Dendritic cell treated with granulocyte-macrophage colony-stimulating factor and Interleukin-4, amounts not matched to agents 40 ng/mL and 50 ng/mL, for 4 days (primary cell): ENCODE data around the gene AGBL4.

ENCODE experiments used
- H3K27ac Mint-ChIP-seq: one replicate; pipeline ENCODE4 v1.8.0; 2022; ENCODE audit warnings: mild to moderate bottlenecking, mixed read lengths
- H3K27me3 Mint-ChIP-seq: one replicate; pipeline ENCODE4 v1.8.0; 2022; ENCODE audit warnings: mild to moderate bottlenecking, mixed read lengths
- H3K36me3 Mint-ChIP-seq: one replicate; pipeline ENCODE4 v1.8.0; 2022; ENCODE audit warnings: low read depth, mixed read lengths
- H3K4me1 Mint-ChIP-seq: one replicate; pipeline ENCODE4 v1.8.0; 2022; ENCODE audit warnings: low read depth, mixed read lengths
- H3K4me3 Mint-ChIP-seq: one replicate; pipeline ENCODE4 v1.8.0; 2022; ENCODE audit warnings: mild to moderate bottlenecking, moderate library complexity, mixed read lengths
- H3K9me3 Mint-ChIP-seq: one replicate; pipeline ENCODE4 v1.8.0; 2022; ENCODE audit warnings: mixed read lengths
- intact Hi-C: fragments of 100-400 bp; cut with micrococcal nuclease; formaldehyde crosslinking; loops from one replicate; pipeline ENCODE4 v1.15.0; 2022

Gene AGBL4

GRCh38 chr1:48673332-48674105 lies 1350.2 kb downstream of the AGBL4 start:
- Mint-ChIP-seq H3K36me3 (no peaks in the 10 kb centered on the region), H3K9me3 (no peaks in the 10 kb centered on the region), H3K4me3 (no peak overlapping the region), H3K27me3 (peaks cover 5% of the 10 kb centered on the region), H3K4me1 (peaks cover 17% of the 10 kb centered on the region), H3K27ac (no peak overlapping the region)
- intact Hi-C loops, result no loop called here

- Mint-ChIP-seq H3K27me3 (peaks cover 1% of the 10 kb centered on the region), H3K27ac (no peak overlapping the region), H3K4me3 (no peak overlapping the region), H3K36me3 (no peaks in the 10 kb centered on the region), H3K9me3 (no peaks in the 10 kb centered on the region), H3K4me1 (peaks cover 6% of the 10 kb centered on the region)
- intact Hi-C loops, result no loop called here
Measured at GRCh38 chr1:48671578-48671977, 1352.2 kb downstream of the AGBL4 start.

GRCh38 chr1:48670234-48671020 lies 1353.3 kb downstream of the AGBL4 start:
- H3K27ac Mint-ChIP-seq, result no peak overlapping the region
- intact Hi-C loops, result no loop called here
- no peaks in the 10 kb centered on the region for H3K36me3 Mint-ChIP-seq
- H3K9me3 Mint-ChIP-seq, result no peaks in the 10 kb centered on the region
- peaks cover 6% of the 10 kb centered on the region for H3K4me1 Mint-ChIP-seq
- H3K4me3 Mint-ChIP-seq, result no peak overlapping the region
- peaks cover 1% of the 10 kb centered on the region for H3K27me3 Mint-ChIP-seq

- Mint-ChIP-seq H3K27ac (no peak overlapping the region), H3K36me3 (no peaks in the 10 kb centered on the region), H3K27me3 (peaks cover 1% of the 10 kb centered on the region), H3K9me3 (no peaks in the 10 kb centered on the region), H3K4me3 (no peak overlapping the region), H3K4me1 (no peaks in the 10 kb centered on the region)
- intact Hi-C loops, result no loop called here
Measured at GRCh38 chr1:48668339-48668738, 1355.4 kb downstream of the AGBL4 start.

GRCh38 chr1:48667782-48668181 lies 1356.0 kb downstream of the AGBL4 start:
- peaks cover 2% of the 10 kb centered on the region for H3K4me1 Mint-ChIP-seq
- H3K4me3 Mint-ChIP-seq, result no peak overlapping the region
- no peak overlapping the region for H3K27ac Mint-ChIP-seq
- H3K36me3 Mint-ChIP-seq, result no peaks in the 10 kb centered on the region
- intact Hi-C loops, result no loop called here
- no peaks in the 10 kb centered on the region for H3K9me3 Mint-ChIP-seq
- H3K27me3 Mint-ChIP-seq, result peaks cover 1% of the 10 kb centered on the region

GRCh38 chr1:48665708-48666407 lies 1357.9 kb downstream of the AGBL4 start:
- Mint-ChIP-seq H3K9me3 (no peaks in the 10 kb centered on the region), H3K4me3 (no peak overlapping the region), H3K27me3 (peaks cover 9% of the 10 kb centered on the region), H3K4me1 (peaks cover 18% of the 10 kb centered on the region), H3K36me3 (no peaks in the 10 kb centered on the region), H3K27ac (no peak overlapping the region)
- intact Hi-C loops, result no loop called here

- no peak overlapping the region for H3K4me3 Mint-ChIP-seq
- H3K36me3 Mint-ChIP-seq, result no peaks in the 10 kb centered on the region
- no peaks in the 10 kb centered on the region for H3K9me3 Mint-ChIP-seq
- H3K27me3 Mint-ChIP-seq, result peaks cover 19% of the 10 kb centered on the region
- H3K4me1 Mint-ChIP-seq, result peaks cover 41% of the 10 kb centered on the region
- intact Hi-C loops, result no loop called here
- H3K27ac Mint-ChIP-seq, result no peak overlapping the region
Measured at GRCh38 chr1:48661726-48662463, 1361.9 kb downstream of the AGBL4 start.

- Mint-ChIP-seq H3K27ac (no peak overlapping the region), H3K36me3 (no peaks in the 10 kb centered on the region), H3K27me3 (peaks cover 20% of the 10 kb centered on the region), H3K9me3 (no peaks in the 10 kb centered on the region), H3K4me3 (no peak overlapping the region), H3K4me1 (peaks cover 41% of the 10 kb centered on the region)
- intact Hi-C loops, result no loop called here
Measured at GRCh38 chr1:48659801-48660200, 1364.0 kb downstream of the AGBL4 start.

- Mint-ChIP-seq H3K27me3 (peaks cover 20% of the 10 kb centered on the region), H3K9me3 (no peaks in the 10 kb centered on the region), H3K4me3 (no peak overlapping the region), H3K36me3 (no peaks in the 10 kb centered on the region), H3K27ac (no peak overlapping the region), H3K4me1 (peaks cover 36% of the 10 kb centered on the region)
- intact Hi-C loops, result no loop called here
Measured at GRCh38 chr1:48657413-48657812, 1366.3 kb downstream of the AGBL4 start.

GRCh38 chr1:48654606-48655210 lies 1369.0 kb downstream of the AGBL4 start:
- intact Hi-C loops, result no loop called here
- H3K9me3 Mint-ChIP-seq, result no peaks in the 10 kb centered on the region
- peaks cover 6% of the 10 kb centered on the region for H3K27me3 Mint-ChIP-seq
- no peak overlapping the region for H3K27ac Mint-ChIP-seq
- H3K4me1 Mint-ChIP-seq, result peaks cover 14% of the 10 kb centered on the region
- no peak overlapping the region for H3K4me3 Mint-ChIP-seq
- H3K36me3 Mint-ChIP-seq, result no peaks in the 10 kb centered on the region

- peaks cover 1% of the 10 kb centered on the region for H3K27me3 Mint-ChIP-seq
- no peaks in the 10 kb centered on the region for H3K9me3 Mint-ChIP-seq
- intact Hi-C loops, result no loop called here
- no peak overlapping the region for H3K4me3 Mint-ChIP-seq
- H3K36me3 Mint-ChIP-seq, result no peaks in the 10 kb centered on the region
- no peaks in the 10 kb centered on the region for H3K4me1 Mint-ChIP-seq
- H3K27ac Mint-ChIP-seq, result no peak overlapping the region
Measured at GRCh38 chr1:48652334-48652733, 1371.4 kb downstream of the AGBL4 start.

GRCh38 chr1:48649880-48650279 lies 1373.9 kb downstream of the AGBL4 start:
- intact Hi-C loops, result no loop called here
- H3K36me3 Mint-ChIP-seq, result no peaks in the 10 kb centered on the region
- H3K4me1 Mint-ChIP-seq, result no peaks in the 10 kb centered on the region

GRCh38 chr1:48645883-48646282 lies 1377.9 kb downstream of the AGBL4 start:
- intact Hi-C loops, result no loop called here
- H3K36me3 Mint-ChIP-seq, result no peaks in the 10 kb centered on the region
- no peaks in the 10 kb centered on the region for H3K9me3 Mint-ChIP-seq
- H3K4me3 Mint-ChIP-seq, result no peak overlapping the region
- H3K4me1 Mint-ChIP-seq, result no peaks in the 10 kb centered on the region
- H3K27ac Mint-ChIP-seq, result no peak overlapping the region
- no peaks in the 10 kb centered on the region for H3K27me3 Mint-ChIP-seq

More at GRCh38 chr1:48649880-48650279, 1373.9 kb downstream of the AGBL4 start:
- no peak overlapping the region for H3K27ac Mint-ChIP-seq
- no peak overlapping the region for H3K4me3 Mint-ChIP-seq
- no peaks in the 10 kb centered on the region for H3K27me3 Mint-ChIP-seq
- H3K9me3 Mint-ChIP-seq, result no peaks in the 10 kb centered on the region
